ENCODE measurements around the gene CLCA1. TPM values are rescaled to one million over a fixed set of nuclear protein-coding genes. Genes with fewer than 3 reads are reported as not detected.
A peak's percentile ranks its signal among the peaks of the same experiment; 100 is the strongest.

The CLCA1 gene
- total RNA-seq, 1 experiment from 2014 or later = 0.08 TPM

GRCh38 chr1:86508583-86508969, 39.8 kb downstream of the CLCA1 start:
- Histone ChIP-seq H3K36me3 (ENCODE audit: control insufficient read depth, insufficient read depth, low read length) (no peaks in the 10 kb centered on the region), H3K27ac (ENCODE audit: low read length) (no peak overlapping the region), H3K4me3 (ENCODE audit: low read depth in 2 of 2, low read length in 2 of 2) (no peak overlapping the region), H3K27me3 (ENCODE audit: control insufficient read depth, insufficient read depth, low read length) (peaks cover 5% of the 10 kb centered on the region; the same call in 1 of the 2 replicates), H3K4me1 (ENCODE audit: control insufficient read depth, insufficient read depth, low read length) (no peaks in the 10 kb centered on the region), H3K9me3 (ENCODE audit: control insufficient read depth, insufficient read depth, low read depth, low read length) (no peaks in the 10 kb centered on the region)
- BruUV-seq (replicated peaks) = no TSS peak
- intact Hi-C loops (cut with micrococcal nuclease; ENCODE audit: unreplicated experiment) (no loop called here), in situ Hi-C loops (cut with HindIII; ENCODE audit: low pct_unique_long_range_greater_than_20kb, low sequenced_read_pairs) (no loop called here)
- ChIA-PET CTCF (interaction anchor here (1.2 kb wide), 1 partner anchor 128 kb away, joined by 3 read pairs; no protein-coding TSS in a partner anchor), POLR2A (no interaction called here)
- no peak for ATAC-seq
- TF ChIP-seq TCF7L2 (IDR thresholded peaks at IDR 0.05; ENCODE audit: low read depth, low read length) (no peak), REST (IDR thresholded peaks at IDR 0.05; ENCODE audit: insufficient read depth in 1 of 2, low read depth in 2 of 2, low read length in 1 of 2) (no peak), POLR2AphosphoS5 (IDR thresholded peaks at IDR 0.05; ENCODE audit: low read depth, low read length) (no peak), CTCF (IDR thresholded peaks at IDR 0.05) (no peak), SIN3A (IDR thresholded peaks at IDR 0.05; ENCODE audit: borderline replicate concordance, insufficient read depth, low read depth, low read length) (no peak)
- DNase-seq (ENCODE audit: low read depth, low spot score) = no peak

GRCh38 chr1:86515597-86515996, 46.9 kb downstream of the CLCA1 start:
- H3K9me3 ChIP-seq (ENCODE audit: control insufficient read depth, insufficient read depth, low read depth, low read length) = no peaks in the 10 kb centered on the region
- no peak overlapping the region for H3K4me3 ChIP-seq (ENCODE audit: low read depth in 2 of 2, low read length in 2 of 2)
- BruUV-seq (replicated peaks) = no TSS peak
- H3K27me3 ChIP-seq (ENCODE audit: control insufficient read depth, insufficient read depth, low read length) = peaks cover 7% of the 10 kb centered on the region
- H3K4me1 ChIP-seq (ENCODE audit: control insufficient read depth, insufficient read depth, low read length) = no peaks in the 10 kb centered on the region
- TF ChIP-seq SIN3A (IDR thresholded peaks at IDR 0.05; ENCODE audit: borderline replicate concordance, insufficient read depth, low read depth, low read length) (no peak), CTCF (IDR thresholded peaks at IDR 0.05) (peak; percentile 54), REST (IDR thresholded peaks at IDR 0.05; ENCODE audit: insufficient read depth in 1 of 2, low read depth in 2 of 2, low read length in 1 of 2) (no peak)
- H3K36me3 ChIP-seq (ENCODE audit: control insufficient read depth, insufficient read depth, low read length) = no peaks in the 10 kb centered on the region
- ATAC-seq = peak; percentile 83
- no peak overlapping the region for H3K27ac ChIP-seq (ENCODE audit: low read length)
- no peak for DNase-seq (ENCODE audit: low read depth, low spot score)
- ChIA-PET CTCF (no interaction called here), POLR2A (no interaction called here)
- intact Hi-C loops (cut with micrococcal nuclease; ENCODE audit: unreplicated experiment) = no loop called here
- in situ Hi-C loops (cut with HindIII; ENCODE audit: low pct_unique_long_range_greater_than_20kb, low sequenced_read_pairs) = no loop called here
